CD4-positive, CD25-positive, alpha-beta regulatory T cell (primary cell): Measurements from ENCODE around the gene RPRD1B. TPM values are rescaled to one million over a fixed set of nuclear protein-coding genes. Genes with fewer than 3 reads are reported as not detected.

Source experiments
- ATAC-seq, 2 donors: fragments of 150-1000 bp; cut with Tn5 transposase; one replicate each; pipeline ENCODE4 v1.10.0; 2021; ENCODE audit warnings: low read depth in 2 of 2, moderate number of reproducible peaks in 2 of 2, moderate library complexity in 1 of 2
- DNase-seq, 3 donors: peaks; one replicate each; pipeline versions ENCODE4 v3.0.0 to v3.0.0-alpha.2; 2012 to 2022; ENCODE audit warnings: mixed read lengths in 1 of 3
- H3K27ac ChIP-seq: one replicate; pipeline ENCODE4 v1.7.0; 2013; ENCODE audit warnings: mild to moderate bottlenecking, low read length; ENCODE audit not compliant: insufficient read depth, poor library complexity, severe bottlenecking
- H3K27me3 ChIP-seq: one replicate; pipeline ENCODE4 v1.7.0; 2013; ENCODE audit warnings: low read length; ENCODE audit not compliant: control insufficient read depth, insufficient read depth
- H3K36me3 ChIP-seq: one replicate; pipeline ENCODE4 v1.7.0; 2013; ENCODE audit warnings: mild to moderate bottlenecking, low read length, moderate library complexity; ENCODE audit not compliant: control insufficient read depth, insufficient read depth
- H3K4me1 ChIP-seq: 2 replicates; pipeline ENCODE4 v1.7.0; 2013; ENCODE audit warnings: mild to moderate bottlenecking, low read length; ENCODE audit not compliant: insufficient read depth, control insufficient read depth, poor library complexity, severe bottlenecking
- H3K4me3 ChIP-seq: one replicate; pipeline ENCODE4 v1.7.0; 2013; ENCODE audit warnings: low read depth, mild to moderate bottlenecking, low read length, moderate library complexity
- H3K9me3 ChIP-seq, 2 experiments: 1 replicate in 1 of 2; 2 replicates in 1 of 2; pipeline ENCODE4 v1.7.0; 2013; ENCODE audit warnings: low read length in 2 of 2, mild to moderate bottlenecking in 1 of 2, moderate library complexity in 1 of 2; ENCODE audit not compliant: control insufficient read depth in 2 of 2
- H3K27ac Mint-ChIP-seq, 3 donors: one replicate each; pipeline ENCODE4 v1.8.0; 2020 to 2022; ENCODE audit warnings: mild to moderate bottlenecking in 3 of 3, mixed read lengths in 3 of 3, moderate library complexity in 2 of 3
- H3K27me3 Mint-ChIP-seq: one replicate; pipeline ENCODE4 v1.8.0; 2022; ENCODE audit warnings: mild to moderate bottlenecking, mixed read lengths
- H3K36me3 Mint-ChIP-seq: one replicate; pipeline ENCODE4 v1.8.0; 2020; ENCODE audit warnings: mixed read lengths
- H3K4me1 Mint-ChIP-seq, 4 donors: one replicate each; pipeline ENCODE4 v1.8.0; 2020 to 2022; ENCODE audit warnings: mixed read lengths in 4 of 4, mild to moderate bottlenecking in 1 of 4
- H3K4me3 Mint-ChIP-seq, 4 donors: one replicate each; pipeline ENCODE4 v1.8.0; 2020 to 2022; ENCODE audit warnings: mild to moderate bottlenecking in 4 of 4, mixed read lengths in 4 of 4, moderate library complexity in 3 of 4
- H3K9me3 Mint-ChIP-seq, 7 donors: one replicate each; pipeline ENCODE4 v1.8.0; 2020 to 2022; ENCODE audit warnings: mixed read lengths in 7 of 7, mild to moderate bottlenecking in 3 of 7, moderate library complexity in 2 of 7
- polyA plus RNA-seq, 4 donors: library from polyadenylated mRNA; unstranded; fragments of 300-500 nt; fragmentation: Illumina TruSeq; gene quantifications; one replicate each; pipeline ENCODE4 v1.2.3, GENCODE V29; 2021
- total RNA-seq: library from RNA; stranded (reverse); gene quantifications from one replicate; pipeline ENCODE4 v1.2.3, GENCODE V29; 2022

The RPRD1B gene
- total and polyA plus RNA-seq, 5 donors from 2014 or later, result 3.8 to 54.0 (median 4.4) TPM

- Mint-ChIP-seq H3K4me1 (peaks cover 0 to 9% (median 0%) of the 10 kb centered on the region in 4 donors), H3K9me3 (peaks cover 0 to 2% (median 0%) of the 10 kb centered on the region in 7 donors), H3K36me3 (no peaks in the 10 kb centered on the region), H3K27ac (no peak overlapping the region), H3K27me3 (no peaks in the 10 kb centered on the region), H3K4me3 (no peak overlapping the region)
- H3K36me3 ChIP-seq, result no peaks in the 10 kb centered on the region
- no peaks in the 10 kb centered on the region for H3K27me3 ChIP-seq
- H3K4me3 ChIP-seq, result no peak overlapping the region
- ATAC-seq (no peak), DNase-seq (peak in 1 of 3 donors; percentile 13)
- H3K9me3 ChIP-seq, result no peaks in the 10 kb centered on the region
- no peak overlapping the region for H3K27ac ChIP-seq
- no peaks in the 10 kb centered on the region for H3K4me1 ChIP-seq
Measured at GRCh38 chr20:38134427-38135270, 101.1 kb downstream of the RPRD1B start.

GRCh38 chr20:38135271-38135650 lies 101.7 kb downstream of the RPRD1B start:
- H3K27ac Mint-ChIP-seq, result no peak overlapping the region
- no peaks in the 10 kb centered on the region for H3K9me3 ChIP-seq
- no peak overlapping the region for H3K4me3 Mint-ChIP-seq
- H3K36me3 ChIP-seq, result no peaks in the 10 kb centered on the region
- H3K4me1 Mint-ChIP-seq, result peaks cover 0 to 9% (median 0%) of the 10 kb centered on the region in 4 donors
- no peaks in the 10 kb centered on the region for H3K27me3 ChIP-seq
- H3K4me1 ChIP-seq, result no peaks in the 10 kb centered on the region
- H3K4me3 ChIP-seq, result no peak overlapping the region
- peaks cover 0 to 2% (median 0%) of the 10 kb centered on the region in 7 donors for H3K9me3 Mint-ChIP-seq
- DNase-seq, result no peak
- H3K36me3 Mint-ChIP-seq, result no peaks in the 10 kb centered on the region
- ATAC-seq, result no peak
- no peak overlapping the region for H3K27ac ChIP-seq
- no peaks in the 10 kb centered on the region for H3K27me3 Mint-ChIP-seq

- Histone ChIP-seq H3K27ac (no peak overlapping the region), H3K4me3 (no peak overlapping the region), H3K9me3 (no peaks in the 10 kb centered on the region), H3K4me1 (no peaks in the 10 kb centered on the region), H3K27me3 (no peaks in the 10 kb centered on the region), H3K36me3 (no peaks in the 10 kb centered on the region)
- Mint-ChIP-seq H3K27me3 (no peaks in the 10 kb centered on the region), H3K4me1 (peaks cover 0 to 9% (median 0%) of the 10 kb centered on the region in 4 donors), H3K9me3 (peaks cover 0 to 2% (median 0%) of the 10 kb centered on the region in 7 donors), H3K4me3 (no peak overlapping the region), H3K36me3 (no peaks in the 10 kb centered on the region), H3K27ac (no peak overlapping the region)
- ATAC-seq, result no peak
- no peak for DNase-seq
Measured at GRCh38 chr20:38135651-38136420, 102.3 kb downstream of the RPRD1B start.

- Mint-ChIP-seq H3K4me1 (peaks cover 0 to 9% (median 0%) of the 10 kb centered on the region in 4 donors), H3K27me3 (no peaks in the 10 kb centered on the region), H3K9me3 (peaks cover 0 to 2% (median 0%) of the 10 kb centered on the region in 7 donors), H3K36me3 (no peaks in the 10 kb centered on the region), H3K27ac (no peak overlapping the region), H3K4me3 (no peak overlapping the region)
- ATAC-seq (no peak), DNase-seq (no peak)
- Histone ChIP-seq H3K36me3 (no peaks in the 10 kb centered on the region), H3K27me3 (no peaks in the 10 kb centered on the region), H3K9me3 (no peaks in the 10 kb centered on the region), H3K4me1 (no peaks in the 10 kb centered on the region), H3K27ac (no peak overlapping the region), H3K4me3 (no peak overlapping the region)
Measured at GRCh38 chr20:38136421-38137245, 103.1 kb downstream of the RPRD1B start.

GRCh38 chr20:38137441-38138037 lies 104.0 kb downstream of the RPRD1B start:
- Histone ChIP-seq H3K4me3 (no peak overlapping the region), H3K27ac (no peak overlapping the region), H3K36me3 (no peaks in the 10 kb centered on the region), H3K9me3 (no peaks in the 10 kb centered on the region), H3K27me3 (no peaks in the 10 kb centered on the region), H3K4me1 (no peaks in the 10 kb centered on the region)
- Mint-ChIP-seq H3K27ac (no peak overlapping the region), H3K4me3 (no peak overlapping the region), H3K4me1 (peaks cover 0 to 9% (median 0%) of the 10 kb centered on the region in 4 donors), H3K27me3 (no peaks in the 10 kb centered on the region), H3K36me3 (no peaks in the 10 kb centered on the region), H3K9me3 (peaks cover 0 to 2% (median 0%) of the 10 kb centered on the region in 7 donors)
- DNase-seq (no peak), ATAC-seq (no peak)

- Histone ChIP-seq H3K27ac (no peak overlapping the region), H3K9me3 (no peaks in the 10 kb centered on the region), H3K4me1 (no peaks in the 10 kb centered on the region), H3K36me3 (no peaks in the 10 kb centered on the region), H3K27me3 (no peaks in the 10 kb centered on the region), H3K4me3 (no peak overlapping the region)
- Mint-ChIP-seq H3K4me3 (no peak overlapping the region), H3K27ac (no peak overlapping the region), H3K27me3 (no peaks in the 10 kb centered on the region), H3K9me3 (peaks cover 0 to 2% (median 0%) of the 10 kb centered on the region in 7 donors), H3K36me3 (no peaks in the 10 kb centered on the region), H3K4me1 (peaks cover 0 to 9% (median 0%) of the 10 kb centered on the region in 4 donors)
- ATAC-seq, result no peak
- DNase-seq, result no peak
Measured at GRCh38 chr20:38138086-38138778, 104.7 kb downstream of the RPRD1B start.
